Left lung (tissue), 14 donors: Measurements from ENCODE around the gene KRTAP9-7. TPM values are rescaled to one million over a fixed set of nuclear protein-coding genes. Genes with fewer than 3 reads are reported as not detected.
A peak's percentile ranks its signal among the peaks of the same experiment; 100 is the strongest.
"Not testable (repeated sequence)": the region's sequence is repeated elsewhere in the genome, so short reads cannot be mapped to it uniquely, and the experiment has no call there.

Experiments used
- ATAC-seq: fragments of 200-7000 bp; cut with Tn5 transposase; one replicate; pipeline ENCODE4 v1.9.1; 2020; ENCODE audit warnings: moderate library complexity
- DNase-seq, 4 donors: peaks; one replicate each; pipeline ENCODE4 v3.0.0-alpha.2; 2013 to 2020
- H3K27ac ChIP-seq, 2 donors: fragments of 200-600 bp; sonication (generic) in 1 of 2; one replicate each; pipeline versions ENCODE4 v1.5.0 to v1.8.0; 2020 to 2021
- H3K27me3 ChIP-seq, 2 donors: fragments of 200-600 bp; sonication (generic) in 1 of 2; one replicate each; pipeline versions ENCODE4 v1.5.0 to v1.8.0; 2020 to 2021
- H3K36me3 ChIP-seq, 2 donors: fragments of 200-600 bp; sonication (generic) in 1 of 2; one replicate each; pipeline versions ENCODE4 v1.5.0 to v1.8.0; 2020 to 2021
- H3K4me1 ChIP-seq, 2 donors: fragments of 200-600 bp; one replicate each; pipeline ENCODE4 v1.8.0; 2021
- H3K4me3 ChIP-seq, 2 donors: fragments of 200-600 bp; sonication (generic) in 1 of 2; one replicate each; pipeline versions ENCODE4 v1.5.0 to v1.8.0; 2020 to 2021; ENCODE audit warnings: mild to moderate bottlenecking in 1 of 2
- H3K9me3 ChIP-seq, 2 donors: fragments of 200-600 bp; sonication (generic) in 1 of 2; one replicate each; pipeline versions ENCODE4 v1.5.0 to v1.8.0; 2020 to 2021
- intact Hi-C, 2 donors: fragments of 100-400 bp; cut with DNase I; formaldehyde crosslinking; loops; one replicate each; pipeline versions ENCODE4 v1.11.2 to v1.14.2; 2022
- long read RNA-seq, 12 donors: library from polyadenylated mRNA in 2 of 12; unstranded in 2 of 12; transcript quantifications; one replicate each; pipeline ENCODE4 v2.0.0 and lab custom pipeline, GENCODE V29; 2019 to 2026
- polyA plus RNA-seq, 6 donors: library from polyadenylated mRNA; unstranded; fragments of 120-200 nt; gene quantifications; one replicate each; pipeline ENCODE4 v1.2.1, GENCODE V29; 2013; ENCODE audit not compliant: insufficient read length in 6 of 6
- total RNA-seq, 2 donors: library from RNA; stranded (reverse); fragmentation: NEBNext Ultra II Directional; extraction: Animal tissue kit (Norgen Biotek cat#: 25700); gene quantifications; one replicate each; pipeline ENCODE4 v1.2.1, GENCODE V29; 2021
- TF ChIP-seq, protein P1 (sequence below), 2 donors: fragments of 200-600 bp; sonication (generic) in 1 of 2; IDR thresholded peaks; one replicate each; pipeline versions ENCODE4 v1.5.0 to v1.8.0; 2021; ENCODE audit warnings: antibody characterized with exemption in 2 of 2
- donor health status: DM: no; HTN: yes; CAD: no.
- donor health status: DM: no; HTN: no; CAD: no.

The KRTAP9-7 gene, protein sequence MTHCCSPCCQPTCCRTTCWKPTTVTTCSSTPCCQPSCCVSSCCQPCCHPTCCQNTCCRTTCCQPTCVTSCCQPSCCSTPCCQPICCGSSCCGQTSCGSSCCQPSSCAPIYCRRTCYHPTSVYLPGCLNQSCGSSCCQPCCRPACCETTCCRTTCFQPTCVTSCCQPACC
- not detected for total RNA-seq
- not detected for polyA plus RNA-seq
- long read RNA-seq, donor 1 = 0 reads
- long read RNA-seq, donor 2 = 0 reads
- long read RNA-seq, donor 3 = 0 reads
- long read RNA-seq, donor 4 = 0 reads
- long read RNA-seq, donor 5 = 0 reads
- long read RNA-seq, donor 6 = 0 reads
- long read RNA-seq, donor 7 = 0 reads
- long read RNA-seq, donor 8 = 0 reads
- long read RNA-seq, donor 9 = 0 reads
- long read RNA-seq, donor 10 = 0 reads
- long read RNA-seq, donor 11 = 0 reads
- long read RNA-seq, donor 12 = 0 reads

DNA sequence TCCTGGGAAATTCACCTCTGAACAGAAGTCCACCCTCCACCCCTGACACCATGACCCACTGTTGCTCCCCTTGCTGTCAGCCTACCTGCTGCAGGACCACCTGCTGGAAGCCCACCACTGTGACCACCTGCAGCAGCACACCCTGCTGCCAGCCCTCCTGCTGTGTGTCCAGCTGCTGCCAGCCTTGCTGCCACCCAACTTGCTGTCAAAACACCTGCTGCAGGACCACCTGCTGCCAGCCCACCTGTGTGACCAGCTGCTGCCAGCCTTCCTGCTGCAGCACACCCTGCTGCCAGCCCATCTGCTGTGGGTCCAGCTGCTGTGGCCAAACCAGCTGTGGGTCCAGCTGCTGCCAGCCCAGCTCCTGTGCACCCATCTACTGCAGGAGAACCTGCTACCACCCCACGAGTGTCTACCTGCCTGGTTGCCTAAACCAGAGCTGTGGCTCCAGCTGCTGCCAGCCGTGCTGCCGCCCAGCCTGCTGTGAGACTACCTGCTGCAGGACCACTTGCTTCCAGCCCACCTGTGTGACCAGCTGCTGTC, at the start of gene KRTAP9-7:
KRTAP9-7 (plus strand) TSS at position 51 of the 543 bp plus-strand sequence; CDS start at position 51, 0 bp downstream.
- H3K4me1 ChIP-seq, H3K4me3 ChIP-seq, H3K27me3 ChIP-seq, H3K9me3 ChIP-seq, H3K27ac ChIP-seq, intact Hi-C loops, DNase-seq, ATAC-seq, H3K36me3 ChIP-seq: not testable (repeated sequence)

DNA sequence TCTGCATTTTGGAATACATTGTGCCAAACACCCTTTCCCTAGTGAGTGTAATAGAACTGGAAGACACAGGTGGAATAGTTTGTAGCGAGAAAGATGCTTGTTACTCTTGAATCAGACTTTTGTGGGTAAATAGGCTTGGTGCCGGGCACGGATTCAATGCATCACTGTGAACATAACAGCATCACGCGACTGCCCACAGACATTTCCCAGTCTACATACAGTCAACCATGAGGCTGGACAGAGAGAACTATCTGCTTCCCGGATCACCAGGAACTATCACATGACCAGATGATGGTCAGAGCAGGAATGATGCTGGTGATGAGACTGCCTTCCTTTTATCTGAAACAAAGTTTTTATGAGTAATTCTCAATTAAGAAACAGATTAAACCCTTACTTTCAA, 49.4 kb upstream of the KRTAP9-7 start:
- H3K27ac ChIP-seq = no peak overlapping the region
- peaks cover 0 to 14% of the 10 kb centered on the region in 2 donors for H3K27me3 ChIP-seq
- H3K9me3 ChIP-seq = no peaks in the 10 kb centered on the region
- TF ChIP-seq, protein P1, sequence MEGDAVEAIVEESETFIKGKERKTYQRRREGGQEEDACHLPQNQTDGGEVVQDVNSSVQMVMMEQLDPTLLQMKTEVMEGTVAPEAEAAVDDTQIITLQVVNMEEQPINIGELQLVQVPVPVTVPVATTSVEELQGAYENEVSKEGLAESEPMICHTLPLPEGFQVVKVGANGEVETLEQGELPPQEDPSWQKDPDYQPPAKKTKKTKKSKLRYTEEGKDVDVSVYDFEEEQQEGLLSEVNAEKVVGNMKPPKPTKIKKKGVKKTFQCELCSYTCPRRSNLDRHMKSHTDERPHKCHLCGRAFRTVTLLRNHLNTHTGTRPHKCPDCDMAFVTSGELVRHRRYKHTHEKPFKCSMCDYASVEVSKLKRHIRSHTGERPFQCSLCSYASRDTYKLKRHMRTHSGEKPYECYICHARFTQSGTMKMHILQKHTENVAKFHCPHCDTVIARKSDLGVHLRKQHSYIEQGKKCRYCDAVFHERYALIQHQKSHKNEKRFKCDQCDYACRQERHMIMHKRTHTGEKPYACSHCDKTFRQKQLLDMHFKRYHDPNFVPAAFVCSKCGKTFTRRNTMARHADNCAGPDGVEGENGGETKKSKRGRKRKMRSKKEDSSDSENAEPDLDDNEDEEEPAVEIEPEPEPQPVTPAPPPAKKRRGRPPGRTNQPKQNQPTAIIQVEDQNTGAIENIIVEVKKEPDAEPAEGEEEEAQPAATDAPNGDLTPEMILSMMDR (IDR thresholded peaks at IDR 0.05) = no peak
- H3K36me3 ChIP-seq = no peaks in the 10 kb centered on the region
- H3K4me1 ChIP-seq = no peaks in the 10 kb centered on the region
- intact Hi-C loops = no loop called here
- ATAC-seq = no peak
- DNase-seq = no peak
- no peak overlapping the region for H3K4me3 ChIP-seq

DNA sequence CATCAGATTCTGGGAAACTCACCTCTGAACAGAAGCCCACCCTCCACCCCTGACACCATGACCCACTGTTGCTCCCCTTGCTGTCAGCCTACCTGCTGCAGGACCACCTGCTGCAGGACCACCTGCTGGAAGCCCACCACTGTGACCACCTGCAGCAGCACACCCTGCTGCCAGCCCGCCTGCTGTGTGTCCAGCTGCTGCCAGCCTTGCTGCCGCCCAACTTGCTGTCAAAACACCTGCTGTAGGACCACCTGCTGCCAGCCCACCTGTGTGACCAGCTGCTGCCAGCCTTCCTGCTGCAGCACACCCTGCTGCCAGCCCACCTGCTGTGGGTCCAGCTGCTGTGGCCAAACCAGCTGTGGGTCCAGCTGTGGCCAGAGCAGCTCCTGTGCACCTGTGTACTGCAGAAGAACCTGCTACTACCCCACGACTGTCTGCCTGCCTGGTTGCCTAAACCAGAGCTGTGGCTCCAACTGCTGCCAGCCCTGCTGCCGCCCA, 48.9 kb upstream of the KRTAP9-7 start, which contains the start of gene KRTAP9-2:
KRTAP9-2 (plus strand) TSS at position 51 of the 498 bp plus-strand sequence; CDS start at position 58, 7 bp downstream.
- H3K4me3 ChIP-seq, H3K9me3 ChIP-seq, H3K4me1 ChIP-seq, DNase-seq, intact Hi-C loops, ATAC-seq, H3K27ac ChIP-seq, H3K36me3 ChIP-seq: not testable (repeated sequence)
- peaks cover 0 to 15% of the 10 kb centered on the region in 2 donors for H3K27me3 ChIP-seq

DNA sequence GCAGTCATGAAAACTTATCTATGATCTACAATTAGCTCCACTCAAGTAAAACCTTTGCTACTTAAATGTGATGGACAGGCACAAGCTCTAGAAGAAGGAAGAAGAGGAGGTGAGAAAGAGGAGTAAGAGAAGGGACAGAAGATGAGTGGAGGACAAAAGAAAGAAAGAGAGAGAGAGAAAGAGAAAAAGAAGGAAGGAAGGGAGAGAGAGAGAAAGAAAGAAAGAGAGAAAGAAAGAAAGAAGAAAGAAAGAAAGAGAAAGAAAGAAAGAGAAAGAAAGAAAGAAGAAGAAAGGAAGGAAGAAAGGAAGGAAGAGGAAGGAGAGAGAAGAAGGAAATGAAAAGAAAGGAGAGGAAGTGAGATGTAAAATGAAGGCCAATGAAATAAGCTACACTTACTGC, 45.4 kb upstream of the KRTAP9-7 start:
- Histone ChIP-seq H3K27ac (no peak overlapping the region), H3K4me3 (no peak overlapping the region), H3K9me3 (no peaks in the 10 kb centered on the region), H3K27me3 (peaks cover 0 to 41% of the 10 kb centered on the region in 2 donors), H3K36me3 (no peaks in the 10 kb centered on the region), H3K4me1 (no peaks in the 10 kb centered on the region)
- DNase-seq (no peak), ATAC-seq (no peak)
- intact Hi-C loops = no loop called here
- TF ChIP-seq, protein P1 (IDR thresholded peaks at IDR 0.05) = no peak

DNA sequence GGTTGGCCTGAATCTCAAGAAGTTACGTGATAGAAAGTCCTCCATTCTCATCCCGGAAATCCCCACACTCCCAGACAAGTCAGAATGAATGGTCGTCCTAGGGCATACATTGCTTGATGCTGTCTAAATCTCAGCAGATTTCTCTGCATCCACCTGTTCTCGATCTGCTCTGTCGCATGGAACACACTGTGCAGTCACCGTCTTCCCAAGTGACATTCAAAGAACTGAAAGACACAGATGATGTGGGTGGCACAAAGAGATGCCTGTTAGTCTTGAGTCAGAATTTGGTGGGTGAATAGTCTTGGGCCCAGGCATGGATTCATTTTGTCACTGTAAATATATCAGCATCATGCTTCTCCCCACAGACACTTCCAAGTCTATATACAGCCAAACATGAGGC, 43.8 kb upstream of the KRTAP9-7 start:
- Histone ChIP-seq H3K27me3 (peaks cover 0 to 28% of the 10 kb centered on the region in 2 donors), H3K27ac (no peak overlapping the region), H3K4me3 (no peak overlapping the region), H3K36me3 (no peaks in the 10 kb centered on the region), H3K9me3 (no peaks in the 10 kb centered on the region), H3K4me1 (no peaks in the 10 kb centered on the region)
- intact Hi-C loops = no loop called here
- TF ChIP-seq, protein P1 (IDR thresholded peaks at IDR 0.05) = no peak
- DNase-seq (no peak), ATAC-seq (no peak)

DNA sequence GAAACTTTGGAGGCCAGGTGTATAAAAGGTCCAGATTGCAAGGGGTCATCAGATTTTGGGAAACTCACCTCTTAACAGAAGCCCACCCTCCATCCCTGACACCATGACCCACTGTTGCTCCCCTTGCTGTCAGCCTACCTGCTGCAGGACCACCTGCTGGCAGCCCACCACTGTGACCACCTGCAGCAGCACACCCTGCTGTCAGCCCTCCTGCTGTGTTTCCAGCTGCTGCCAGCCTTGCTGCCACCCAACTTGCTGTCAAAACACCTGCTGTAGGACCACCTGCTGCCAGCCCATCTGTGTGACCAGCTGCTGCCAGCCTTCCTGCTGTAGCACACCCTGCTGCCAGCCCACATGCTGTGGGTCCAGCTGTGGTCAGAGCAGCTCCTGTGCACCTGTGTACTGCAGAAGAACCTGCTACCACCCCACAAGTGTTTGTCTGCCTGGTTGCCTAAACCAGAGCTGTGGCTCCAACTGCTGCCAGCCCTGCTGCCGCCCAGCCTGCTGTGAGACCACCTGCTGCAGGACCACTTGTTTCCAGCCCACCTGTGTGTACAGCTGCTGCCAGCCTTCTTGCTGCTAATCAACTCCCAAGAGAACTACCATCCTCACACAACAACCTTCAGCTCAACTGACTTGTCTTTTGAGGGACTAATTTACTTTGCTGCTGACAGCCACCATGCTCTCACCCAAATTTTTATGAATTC, 42.9 kb upstream of the KRTAP9-7 start, which contains the start of gene KRTAP9-3:
KRTAP9-3 (plus strand) TSS at position 51 of the 707 bp plus-strand sequence; CDS start at position 104, 53 bp downstream.
- H3K4me1 ChIP-seq, H3K4me3 ChIP-seq, H3K27ac ChIP-seq, H3K36me3 ChIP-seq, H3K9me3 ChIP-seq, intact Hi-C loops, ATAC-seq: not testable (repeated sequence)
- DNase-seq = peak in 1 of 4 donors; percentile 32
- H3K27me3 ChIP-seq = peaks cover 0 to 27% of the 10 kb centered on the region in 2 donors

DNA sequence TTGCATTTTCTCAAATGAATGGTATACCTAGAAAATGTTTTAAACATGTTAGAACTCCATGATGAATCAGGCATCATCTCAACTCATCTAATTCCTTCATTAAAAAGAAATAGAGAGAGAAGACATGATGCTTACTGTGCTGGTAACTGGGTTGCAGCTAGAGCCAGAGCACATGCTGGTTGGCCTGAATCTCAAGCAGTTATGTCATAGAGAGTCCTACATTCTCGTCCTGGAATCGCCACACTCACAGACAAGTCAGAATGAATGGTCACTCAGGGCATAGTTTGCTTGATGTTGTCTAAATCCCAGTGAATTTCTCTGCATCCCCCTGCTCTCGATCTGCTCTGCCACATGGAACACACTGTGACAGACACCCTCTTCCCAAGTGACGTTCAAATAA, 38.4 kb upstream of the KRTAP9-7 start:
- H3K4me3 ChIP-seq, ATAC-seq, intact Hi-C loops, H3K27ac ChIP-seq, H3K36me3 ChIP-seq, DNase-seq, H3K9me3 ChIP-seq, H3K4me1 ChIP-seq: not testable (repeated sequence)
- peaks cover 0 to 31% of the 10 kb centered on the region in 2 donors for H3K27me3 ChIP-seq

DNA sequence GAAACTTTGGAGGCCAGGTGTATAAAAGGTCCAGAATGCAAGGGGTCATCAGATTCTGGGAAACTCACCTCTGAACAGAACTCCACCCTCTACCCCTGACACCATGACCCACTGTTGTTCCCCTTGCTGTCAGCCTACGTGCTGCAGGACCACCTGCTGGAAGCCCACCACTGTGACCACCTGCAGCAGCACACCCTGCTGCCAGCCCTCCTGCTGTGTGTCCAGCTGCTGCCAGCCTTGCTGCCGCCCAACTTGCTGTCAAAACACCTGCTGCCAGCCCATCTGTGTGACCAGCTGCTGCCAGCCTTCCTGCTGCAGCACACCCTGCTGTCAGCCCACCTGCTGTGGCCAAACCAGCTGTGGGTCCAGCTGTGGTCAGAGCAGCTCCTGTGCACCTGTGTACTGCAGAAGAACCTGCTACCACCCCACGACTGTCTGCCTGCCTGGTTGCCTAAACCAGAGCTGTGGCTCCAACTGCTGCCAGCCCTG, 37.5 kb upstream of the KRTAP9-7 start, which contains the start of gene KRTAP9-8:
KRTAP9-8 (plus strand) TSS at position 51 of the 489 bp plus-strand sequence; CDS start at position 104, 53 bp downstream.
- H3K4me3 ChIP-seq, H3K4me1 ChIP-seq, H3K27ac ChIP-seq, H3K9me3 ChIP-seq, ATAC-seq, intact Hi-C loops, H3K36me3 ChIP-seq: not testable (repeated sequence)
- peak in 1 of 4 donors; percentile 44 for DNase-seq
- H3K27me3 ChIP-seq = peaks cover 0 to 23% of the 10 kb centered on the region in 2 donors
